HEK293T (cell line): Measurements from ENCODE around the gene CEBPB.

Experiments
- BHLHE40 ChIP-seq: fragments of 450-650 bp; IDR thresholded peaks from 2 replicates; pipeline ENCODE4 v1.6.1; 2016; ENCODE audit warnings: mild to moderate bottlenecking, moderate library complexity, borderline replicate concordance
- FOXA1 ChIP-seq: fragments of 450-650 bp; IDR thresholded peaks from 2 replicates; pipeline ENCODE4 v1.6.1; 2016; ENCODE audit warnings: mild to moderate bottlenecking
- FOXK2 ChIP-seq: fragments of 450-650 bp; IDR thresholded peaks from 2 replicates; pipeline ENCODE4 v1.6.1; 2016; ENCODE audit warnings: mild to moderate bottlenecking
- LEF1 ChIP-seq: fragments of 450-650 bp; IDR thresholded peaks from 2 replicates; pipeline ENCODE4 v1.6.1; 2017; ENCODE audit warnings: mild to moderate bottlenecking, borderline replicate concordance
- SUZ12 ChIP-seq: fragments of 450-650 bp; IDR thresholded peaks from 2 replicates; pipeline ENCODE4 v1.6.1; 2016; ENCODE audit warnings: mild to moderate bottlenecking

DNA sequence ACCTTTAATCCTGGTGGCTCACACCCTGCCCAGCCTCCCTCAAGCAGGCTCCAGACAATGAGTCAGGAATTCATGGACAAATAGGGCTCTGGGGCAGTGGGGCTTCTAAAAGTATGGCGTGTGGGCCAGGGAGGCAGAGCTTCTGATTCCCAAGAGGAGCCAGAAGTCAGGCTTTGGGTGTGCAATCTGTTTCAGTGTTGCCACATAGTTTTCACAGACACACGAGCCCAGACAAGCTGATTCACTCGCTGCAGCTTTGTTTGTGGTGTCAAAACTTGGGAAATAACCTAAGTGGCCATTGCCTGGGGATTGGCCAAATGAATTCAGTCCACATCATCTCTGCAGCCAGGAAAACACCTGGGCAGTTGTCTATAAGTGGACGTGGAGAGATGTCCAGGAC, 46.3 kb upstream of the CEBPB start:
- TF ChIP-seq SUZ12 (no peak), FOXK2 (no peak), FOXA1 (no peak), LEF1 (no peak), BHLHE40 (no peak)
